SK-N-SH (cell line): ENCODE results near the gene IFI27L1. TPM values are rescaled to one million over a fixed set of nuclear protein-coding genes. Genes with fewer than 3 reads are reported as not detected.

Experiments used
- CTCF ChIA-PET: fragments of 300-600, 350-600 bp; formaldehyde crosslinking; extraction: SDS; loops from one replicate; lab custom pipeline; 2021; lab: Yijun Ruan, JAX
- POLR2A ChIA-PET: fragments of 350-600 bp; sonication (Branson Sonifier 250); formaldehyde crosslinking; extraction: SDS; loops from one replicate; lab custom pipeline; 2020; ENCODE audit warnings: antibody characterized with exemption, inconsistent platforms; lab: Yijun Ruan, JAX
- DNase-seq: peaks from one replicate; pipeline ENCODE4 v3.0.0; 2012
- H2AFZ ChIP-seq: fragments of 200-600 bp; sonication (generic); 2 replicates; pipeline ENCODE4 v1.8.1; 2016; ENCODE audit warnings: antibody characterized with exemption, mild to moderate bottlenecking, low read depth
- H3F3A ChIP-seq: fragments of 200-600 bp; sonication (generic); replicated peaks from 2 replicates; pipeline ENCODE3; 2016; ENCODE audit warnings: antibody characterized with exemption, mild to moderate bottlenecking; ENCODE audit not compliant: insufficient read depth
- H3K27ac ChIP-seq, 2 experiments: fragments of 200-500 bp in 1 of 2; fragments of 200-600 bp in 1 of 2; sonication (Bioruptor generic) in 1 of 2; sonication (generic), shearing (Covaris generic) in 1 of 2; 2 replicates each; pipeline versions ENCODE4 v1.5.1 to v1.6.1; 2014 to 2016; ENCODE audit warnings: low read depth in 2 of 2, inconsistent platforms in 1 of 2, low read length in 1 of 2, mild to moderate bottlenecking in 1 of 2, mixed read lengths in 1 of 2
- H3K27me3 ChIP-seq: fragments of 200-600 bp; sonication (generic), shearing (Covaris generic); 2 replicates; pipeline ENCODE4 v1.6.1; 2016; ENCODE audit warnings: mixed run types; ENCODE audit not compliant: insufficient read depth
- H3K36me3 ChIP-seq, 2 experiments: fragments of 200-500 bp in 1 of 2; fragments of 200-600 bp in 1 of 2; sonication (Bioruptor generic) in 1 of 2; sonication (generic) in 1 of 2; replicated peaks in 1 of 2; 2 replicates each; pipeline versions ENCODE3 to v1.5.1; 2014 to 2016; ENCODE audit warnings: low read length in 1 of 2, mild to moderate bottlenecking in 1 of 2; ENCODE audit not compliant: insufficient read depth in 2 of 2, control insufficient read depth in 1 of 2
- H3K4me1 ChIP-seq, 2 experiments: fragments of 200-500 bp in 1 of 2; fragments of 200-600 bp in 1 of 2; sonication (Bioruptor generic) in 1 of 2; sonication (generic), shearing (Covaris generic) in 1 of 2; 2 replicates each; pipeline versions ENCODE4 v1.5.1 to v1.6.1; 2014 to 2016; ENCODE audit warnings: low read depth in 1 of 2, low read length in 1 of 2, mixed run types in 1 of 2; ENCODE audit not compliant: insufficient read depth in 2 of 2, control insufficient read depth in 1 of 2
- H3K4me2 ChIP-seq: fragments of 200-600 bp; sonication (generic), shearing (Covaris generic); 2 replicates; pipeline ENCODE4 v1.6.1; 2017; ENCODE audit warnings: mixed run types
- H3K4me3 ChIP-seq, 2 experiments: fragments of 200-500 bp in 1 of 2; fragments of 200-600 bp in 1 of 2; sonication (Bioruptor generic) in 1 of 2; sonication (generic), shearing (Covaris generic) in 1 of 2; 2 replicates each; pipeline versions ENCODE4 v1.5.1 to v1.8.1; 2014 to 2016; ENCODE audit warnings: low read depth in 2 of 2, inconsistent platforms in 1 of 2, low read length in 1 of 2, mild to moderate bottlenecking in 1 of 2, mixed read lengths in 1 of 2, moderate library complexity in 1 of 2
- H3K79me2 ChIP-seq: fragments of 200-600 bp; sonication (generic); 2 replicates; pipeline ENCODE4 v1.8.1; 2017; ENCODE audit warnings: mild to moderate bottlenecking; ENCODE audit not compliant: insufficient read depth
- H3K9ac ChIP-seq: fragments of 200-600 bp; sonication (generic); 2 replicates; pipeline ENCODE4 v1.6.1; 2017; ENCODE audit warnings: mixed run types
- H3K9me2 ChIP-seq: fragments of 200-600 bp; sonication (generic); 2 replicates; pipeline ENCODE4 v1.6.1; 2017; ENCODE audit warnings: mixed run types
- H3K9me3 ChIP-seq: fragments of 200-600 bp; sonication (generic); 2 replicates; pipeline ENCODE4 v1.6.1; 2017; ENCODE audit warnings: mixed run types, mild to moderate bottlenecking, moderate library complexity
- H4K20me1 ChIP-seq: fragments of 200-600 bp; sonication (generic); 2 replicates; pipeline ENCODE4 v1.6.1; 2017; ENCODE audit warnings: mild to moderate bottlenecking, mixed run types; ENCODE audit not compliant: insufficient read depth
- CHD2 ChIP-seq: fragments of 150-350 bp; IDR thresholded peaks from 2 replicates; pipeline ENCODE4 v1.6.1; 2018; ENCODE audit warnings: low read length; ENCODE audit not compliant: partially characterized antibody
- ELF1 ChIP-seq: IDR thresholded peaks from 2 replicates; pipeline ENCODE4 v1.4.0; 2012
- EZH2phosphoT487 ChIP-seq: fragments of 200-600 bp; sonication (generic); IDR thresholded peaks from 2 replicates; pipeline ENCODE4 v1.6.1; 2017; ENCODE audit warnings: low read depth, mixed run types, mild to moderate bottlenecking, antibody characterized with exemption, moderate library complexity, borderline replicate concordance
- FOSL2 ChIP-seq: IDR thresholded peaks from 2 replicates; pipeline ENCODE4 v1.4.0; 2012; ENCODE audit warnings: low read depth, mild to moderate bottlenecking, moderate library complexity, borderline replicate concordance
- FOXJ3 ChIP-seq: sonication (generic); formaldehyde crosslinking; IDR thresholded peaks from 2 replicates; pipeline ENCODE4 v1.5.1; 2020; ENCODE audit warnings: mild to moderate bottlenecking, missing genetic modification reagents
- FOXM1 ChIP-seq: IDR thresholded peaks from 2 replicates; pipeline ENCODE4 v1.4.0; 2012; ENCODE audit warnings: low read depth, mild to moderate bottlenecking
- GABPA ChIP-seq: IDR thresholded peaks from 2 replicates; pipeline ENCODE4 v1.4.0; 2012; ENCODE audit warnings: low read depth, mild to moderate bottlenecking
- GATA2 ChIP-seq: sonication (generic); formaldehyde crosslinking; IDR thresholded peaks from 2 replicates; pipeline ENCODE4 v1.5.0; 2020; ENCODE audit warnings: mild to moderate bottlenecking, missing genetic modification reagents
- JUND ChIP-seq: IDR thresholded peaks from 2 replicates; pipeline ENCODE4 v1.4.0; 2012
- MEF2A ChIP-seq: IDR thresholded peaks from 2 replicates; pipeline ENCODE4 v1.4.0; 2012; ENCODE audit warnings: low read depth, borderline replicate concordance
- POLR2AphosphoS5 ChIP-seq: IDR thresholded peaks from 2 replicates; pipeline ENCODE4 v1.6.1; 2012; ENCODE audit warnings: low read depth, low read length
- RFX5 ChIP-seq: IDR thresholded peaks from 2 replicates; pipeline ENCODE4 v1.6.1; 2012; ENCODE audit warnings: mild to moderate bottlenecking, improper control_type of control experiment, low read length
- TCF12 ChIP-seq: IDR thresholded peaks from 2 replicates; pipeline ENCODE4 v1.4.0; 2012
- YY1 ChIP-seq: IDR thresholded peaks from 2 replicates; pipeline ENCODE4 v1.4.0; 2012; ENCODE audit warnings: low read depth, mild to moderate bottlenecking
- WGBS: methylation state at CpG from one replicate; pipeline ENCODE4 v1.1.6; 2017; ENCODE audit warnings: low lambda C conversion rate; 5-methylcytosine and 5-hydroxymethylcytosine counted together
- polyA plus RNA-seq, 3 experiments: library from polyadenylated mRNA; depleted of rRNA; stranded (reverse); fragments of >200 nt; gene quantifications; 2 replicates each; pipeline ENCODE4 v1.2.3, GENCODE V29; 2012
- TF ChIP-seq, protein P1 (sequence below): IDR thresholded peaks from 2 replicates; pipeline ENCODE4; 2012
- TF ChIP-seq, protein P2 (sequence below): IDR thresholded peaks from 2 replicates; pipeline ENCODE4 v1.6.1; 2012; ENCODE audit warnings: mild to moderate bottlenecking, low read depth, low read length, moderate library complexity

Gene IFI27L1
- polyA plus RNA-seq, 1 of the 3 experiments (the other 2 are of a cell fraction): 35.3 TPM

DNA sequence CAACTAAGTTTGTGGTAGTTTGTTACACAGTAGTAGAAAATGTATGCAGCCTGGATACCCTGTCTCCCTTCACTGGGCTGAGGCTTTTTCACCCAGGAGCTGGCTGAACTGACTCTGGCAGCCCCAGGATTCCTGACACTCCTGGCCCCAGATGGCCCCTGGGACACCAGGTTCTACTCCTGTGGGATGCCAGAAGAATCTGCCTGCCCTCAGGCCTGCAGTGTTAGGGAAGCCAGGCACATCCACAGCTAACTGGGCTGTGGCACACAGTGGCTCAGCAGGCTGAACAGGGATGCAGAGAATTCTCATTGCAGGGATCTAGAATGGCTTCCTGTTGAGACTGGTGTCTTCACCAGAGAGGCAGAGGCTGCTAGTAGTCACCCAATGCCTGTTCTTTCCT lies 38.0 kb downstream of the IFI27L1 start (continued):
- TF ChIP-seq FOSL2 (no peak), GABPA (no peak), MEF2A (no peak), ELF1 (no peak), YY1 (no peak), CHD2 (no peak), FOXM1 (no peak), POLR2AphosphoS5 (no peak), RFX5 (no peak), TCF12 (no peak), GATA2 (CRISPR knock-in tag) (no peak)
- TF ChIP-seq, protein P1, sequence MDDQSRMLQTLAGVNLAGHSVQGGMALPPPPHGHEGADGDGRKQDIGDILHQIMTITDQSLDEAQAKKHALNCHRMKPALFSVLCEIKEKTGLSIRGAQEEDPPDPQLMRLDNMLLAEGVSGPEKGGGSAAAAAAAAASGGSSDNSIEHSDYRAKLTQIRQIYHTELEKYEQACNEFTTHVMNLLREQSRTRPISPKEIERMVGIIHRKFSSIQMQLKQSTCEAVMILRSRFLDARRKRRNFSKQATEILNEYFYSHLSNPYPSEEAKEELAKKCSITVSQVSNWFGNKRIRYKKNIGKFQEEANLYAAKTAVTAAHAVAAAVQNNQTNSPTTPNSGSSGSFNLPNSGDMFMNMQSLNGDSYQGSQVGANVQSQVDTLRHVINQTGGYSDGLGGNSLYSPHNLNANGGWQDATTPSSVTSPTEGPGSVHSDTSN: no peak
- TF ChIP-seq, protein P2, sequence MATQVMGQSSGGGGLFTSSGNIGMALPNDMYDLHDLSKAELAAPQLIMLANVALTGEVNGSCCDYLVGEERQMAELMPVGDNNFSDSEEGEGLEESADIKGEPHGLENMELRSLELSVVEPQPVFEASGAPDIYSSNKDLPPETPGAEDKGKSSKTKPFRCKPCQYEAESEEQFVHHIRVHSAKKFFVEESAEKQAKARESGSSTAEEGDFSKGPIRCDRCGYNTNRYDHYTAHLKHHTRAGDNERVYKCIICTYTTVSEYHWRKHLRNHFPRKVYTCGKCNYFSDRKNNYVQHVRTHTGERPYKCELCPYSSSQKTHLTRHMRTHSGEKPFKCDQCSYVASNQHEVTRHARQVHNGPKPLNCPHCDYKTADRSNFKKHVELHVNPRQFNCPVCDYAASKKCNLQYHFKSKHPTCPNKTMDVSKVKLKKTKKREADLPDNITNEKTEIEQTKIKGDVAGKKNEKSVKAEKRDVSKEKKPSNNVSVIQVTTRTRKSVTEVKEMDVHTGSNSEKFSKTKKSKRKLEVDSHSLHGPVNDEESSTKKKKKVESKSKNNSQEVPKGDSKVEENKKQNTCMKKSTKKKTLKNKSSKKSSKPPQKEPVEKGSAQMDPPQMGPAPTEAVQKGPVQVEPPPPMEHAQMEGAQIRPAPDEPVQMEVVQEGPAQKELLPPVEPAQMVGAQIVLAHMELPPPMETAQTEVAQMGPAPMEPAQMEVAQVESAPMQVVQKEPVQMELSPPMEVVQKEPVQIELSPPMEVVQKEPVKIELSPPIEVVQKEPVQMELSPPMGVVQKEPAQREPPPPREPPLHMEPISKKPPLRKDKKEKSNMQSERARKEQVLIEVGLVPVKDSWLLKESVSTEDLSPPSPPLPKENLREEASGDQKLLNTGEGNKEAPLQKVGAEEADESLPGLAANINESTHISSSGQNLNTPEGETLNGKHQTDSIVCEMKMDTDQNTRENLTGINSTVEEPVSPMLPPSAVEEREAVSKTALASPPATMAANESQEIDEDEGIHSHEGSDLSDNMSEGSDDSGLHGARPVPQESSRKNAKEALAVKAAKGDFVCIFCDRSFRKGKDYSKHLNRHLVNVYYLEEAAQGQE: no peak

DNA sequence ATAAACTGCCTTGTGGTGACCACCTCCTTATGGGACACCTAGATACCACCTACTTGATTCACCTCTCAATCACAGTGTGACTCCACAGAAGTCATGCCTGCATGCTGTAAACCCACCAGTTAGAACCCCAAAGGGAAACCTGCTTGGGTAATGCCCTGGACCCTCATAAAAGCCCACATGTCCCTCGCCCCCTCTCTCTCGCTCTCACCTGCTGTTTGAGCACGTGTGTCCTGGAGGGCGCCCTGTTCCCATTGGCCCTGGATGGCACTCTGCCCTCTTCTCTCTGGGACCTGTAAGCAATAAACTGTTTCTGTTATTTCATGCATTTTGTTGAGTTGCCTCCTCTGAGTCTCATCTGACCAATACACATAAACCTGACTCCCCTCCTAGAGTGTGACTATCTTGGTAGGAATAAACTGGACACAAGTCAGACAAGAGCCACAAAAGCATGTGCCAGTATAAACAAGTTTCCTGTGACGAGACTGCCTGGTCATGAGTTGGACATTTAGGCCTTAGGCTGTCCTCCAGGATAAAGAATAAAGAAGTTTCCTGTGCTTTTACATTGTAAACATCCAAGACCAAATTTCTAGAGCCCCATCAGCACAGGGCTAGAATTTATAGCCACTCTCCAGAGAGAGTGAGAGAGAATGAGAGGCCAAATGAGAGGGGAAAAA lies 39.7 kb downstream of the IFI27L1 start:
- H3K4me3 ChIP-seq: no peak overlapping the region
- no peak for TF ChIP-seq YY1
- no peak for TF ChIP-seq EZH2phosphoT487
- no peak for TF ChIP-seq JUND
- TF ChIP-seq ELF1: no peak
- no peak for TF ChIP-seq POLR2AphosphoS5
- no peak for TF ChIP-seq FOXJ3 (CRISPR knock-in tag)
- H3K79me2 ChIP-seq: no peaks in the 10 kb centered on the region
- WGBS: 55% methylated on average over 5 of the region's 5 CpGs
- no peak overlapping the region for H3K9ac ChIP-seq
- H3K27me3 ChIP-seq: no peaks in the 10 kb centered on the region
- H4K20me1 ChIP-seq: no peaks in the 10 kb centered on the region
- no peaks in the 10 kb centered on the region for H3K9me2 ChIP-seq
- no peaks in the 10 kb centered on the region for H3K36me3 ChIP-seq
- peaks cover 0 to 4% of the 10 kb centered on the region in 2 experiments; a peak in 1 of 4 replicates for H3K4me1 ChIP-seq
- no peaks in the 10 kb centered on the region for H3K9me3 ChIP-seq
- ChIA-PET POLR2A (interaction anchor here (0.7 kb wide), 1 partner anchor 332 kb away, joined by 3 read pairs; the partner anchor contains the start of gene PRIMA1), CTCF (interaction anchor here (2.2 kb wide), 1 partner anchor 11 kb away, joined by 7 read pairs; no protein-coding TSS in a partner anchor)
- no peak overlapping the region for H3K4me2 ChIP-seq
- H3F3A ChIP-seq: no peaks in the 10 kb centered on the region
- H2AFZ ChIP-seq: no peak overlapping the region
- DNase-seq: no peak
- peak overlapping the region in 1 of 2 experiments; percentile 24; a peak in 1 of 4 replicates for H3K27ac ChIP-seq
